Trophoblast cell (in vitro differentiated cells and primary cell): ENCODE results near the gene CCR2.

Experiments
- DNase-seq, 2 donors: peaks; one replicate each; pipeline ENCODE4 v3.0.0-alpha.2; 2016
- H2AFZ ChIP-seq: 2 replicates; pipeline ENCODE4 v1.6.1; 2013; ENCODE audit warnings: low read length, moderate library complexity, mild to moderate bottlenecking; ENCODE audit not compliant: insufficient read depth, poor library complexity
- H2AK5ac ChIP-seq: 2 replicates; pipeline ENCODE4 v1.6.1; 2013; ENCODE audit warnings: mild to moderate bottlenecking, low read length
- H2BK120ac ChIP-seq: 2 replicates; pipeline ENCODE4 v1.6.1; 2013; ENCODE audit warnings: low read length, mild to moderate bottlenecking, moderate library complexity; ENCODE audit not compliant: insufficient read depth, poor library complexity
- H2BK12ac ChIP-seq: 2 replicates; pipeline ENCODE4 v1.6.1; 2013; ENCODE audit warnings: mild to moderate bottlenecking, low read length, moderate library complexity
- H2BK5ac ChIP-seq: 2 replicates; pipeline ENCODE4 v1.6.1; 2013; ENCODE audit warnings: low read length, low read depth, moderate library complexity, mild to moderate bottlenecking; ENCODE audit not compliant: poor library complexity
- H3K14ac ChIP-seq: 2 replicates; pipeline ENCODE4 v1.6.1; 2013; ENCODE audit warnings: mild to moderate bottlenecking, low read length
- H3K18ac ChIP-seq: 2 replicates; pipeline ENCODE4 v1.6.1; 2013; ENCODE audit warnings: mild to moderate bottlenecking, low read length
- H3K23ac ChIP-seq: 2 replicates; pipeline ENCODE4 v1.6.1; 2013; ENCODE audit warnings: low read length
- H3K27ac ChIP-seq: 2 replicates; pipeline ENCODE4 v1.5.1; 2013; ENCODE audit warnings: low read depth, mild to moderate bottlenecking, inconsistent platforms, low read length, moderate library complexity
- H3K27me3 ChIP-seq: 2 replicates; pipeline ENCODE4 v1.6.1; 2013; ENCODE audit warnings: inconsistent platforms, mild to moderate bottlenecking, low read length, moderate library complexity; ENCODE audit not compliant: insufficient read depth
- H3K36me3 ChIP-seq, 2 experiments: 1 replicate in 1 of 2; 2 replicates in 1 of 2; pipeline ENCODE4 v1.6.1; 2013; ENCODE audit warnings: low read length in 2 of 2, mild to moderate bottlenecking in 2 of 2, moderate library complexity in 1 of 2; ENCODE audit not compliant: insufficient read depth in 2 of 2, control insufficient read depth in 1 of 2
- H3K4ac ChIP-seq: 2 replicates; pipeline ENCODE4 v1.6.1; 2013; ENCODE audit warnings: low read depth, mild to moderate bottlenecking, low read length, moderate library complexity
- H3K4me1 ChIP-seq, 2 experiments: 1 replicate in 1 of 2; 2 replicates in 1 of 2; pipeline ENCODE4 v1.6.1; 2013; ENCODE audit warnings: low read length in 2 of 2, mild to moderate bottlenecking in 2 of 2, moderate library complexity in 1 of 2; ENCODE audit not compliant: insufficient read depth in 2 of 2, control insufficient read depth in 1 of 2
- H3K4me2 ChIP-seq: 2 replicates; pipeline ENCODE4 v1.6.1; 2013; ENCODE audit warnings: inconsistent platforms, mild to moderate bottlenecking, low read length, moderate library complexity
- H3K4me3 ChIP-seq: 2 replicates; pipeline ENCODE4 v1.5.1; 2013; ENCODE audit warnings: mild to moderate bottlenecking, low read depth, low read length, inconsistent platforms
- H3K79me1 ChIP-seq: one replicate; pipeline ENCODE4 v1.6.1; 2013; ENCODE audit warnings: low read length
- H3K79me2 ChIP-seq: 2 replicates; pipeline ENCODE4 v1.6.1; 2013; ENCODE audit warnings: low read length, mild to moderate bottlenecking; ENCODE audit not compliant: control insufficient read depth, insufficient read depth, poor library complexity
- H3K9ac ChIP-seq: 2 replicates; pipeline ENCODE4 v1.6.1; 2013; ENCODE audit warnings: mild to moderate bottlenecking, low read length
- H3K9me3 ChIP-seq: 2 replicates; pipeline ENCODE4 v1.6.1; 2013; ENCODE audit warnings: low read depth, mild to moderate bottlenecking, control low read depth, inconsistent platforms, low read length; ENCODE audit not compliant: insufficient read depth
- H4K12ac ChIP-seq: 2 replicates; pipeline ENCODE4 v1.6.1; 2013; ENCODE audit warnings: low read depth, mild to moderate bottlenecking, low read length, moderate library complexity
- H4K8ac ChIP-seq: 2 replicates; pipeline ENCODE4 v1.6.1; 2013; ENCODE audit warnings: low read depth, mild to moderate bottlenecking, low read length, moderate library complexity
- H4K91ac ChIP-seq: one replicate; pipeline ENCODE4 v1.6.1; 2013; ENCODE audit warnings: low read depth, mild to moderate bottlenecking, low read length, moderate library complexity
- WGBS: extraction: QIAGEN DNeasy Blood & Tissue Kit; methylation state at CpG from one replicate; pipeline ENCODE4 v1.1.7; 2013; ENCODE audit warnings: missing lambda C conversion rate; ENCODE audit not compliant: insufficient read length, insufficient coverage; ENCODE audit errors: extremely low coverage; 5-methylcytosine and 5-hydroxymethylcytosine counted together

The CCR2 gene

GRCh38 chr3:46378426-46378942, 24.6 kb downstream of the CCR2 start:
- Histone ChIP-seq H3K79me1 (no peaks in the 10 kb centered on the region), H3K4ac (no peak overlapping the region), H3K4me3 (no peak overlapping the region), H2AFZ (no peak overlapping the region), H3K27ac (no peak overlapping the region), H3K18ac (no peak overlapping the region), H2AK5ac (no peak overlapping the region), H3K27me3 (no peaks in the 10 kb centered on the region), H4K8ac (no peak overlapping the region), H3K9ac (no peak overlapping the region), H3K4me1 (peaks cover 0 to 1% of the 10 kb centered on the region in 2 experiments), H3K4me2 (no peak overlapping the region), H3K9me3 (peaks cover 2% of the 10 kb centered on the region), H2BK120ac (no peak overlapping the region), H2BK5ac (no peak overlapping the region), H3K36me3 (no peaks in the 10 kb centered on the region), H3K23ac (no peak overlapping the region), H4K12ac (no peak overlapping the region), H3K79me2 (no peaks in the 10 kb centered on the region), H2BK12ac (no peak overlapping the region), H4K91ac (no peak overlapping the region), H3K14ac (no peak overlapping the region)
- WGBS: no CpG with 5 or more reads among the region's 8 CpGs
- DNase-seq: peak; percentile 73 to 90

- H3K4me1 ChIP-seq: peaks cover 3 to 5% of the 10 kb centered on the region in 2 experiments
- DNase-seq: no peak
- H3K79me2 ChIP-seq: no peaks in the 10 kb centered on the region
- no peak overlapping the region for H3K4ac ChIP-seq
- no peak overlapping the region for H3K23ac ChIP-seq
- no peak overlapping the region for H3K18ac ChIP-seq
- H2BK5ac ChIP-seq: no peak overlapping the region
- no peak overlapping the region for H3K14ac ChIP-seq
- no peaks in the 10 kb centered on the region for H3K27me3 ChIP-seq
- H3K4me2 ChIP-seq: no peak overlapping the region
- no peak overlapping the region for H2BK12ac ChIP-seq
- no peak overlapping the region for H3K9ac ChIP-seq
- no peak overlapping the region for H2BK120ac ChIP-seq
- no peak overlapping the region for H2AFZ ChIP-seq
- no peak overlapping the region for H4K12ac ChIP-seq
- WGBS: no CpG with 5 or more reads among the region's 8 CpGs
- H3K9me3 ChIP-seq: no peaks in the 10 kb centered on the region
- no peak overlapping the region for H4K91ac ChIP-seq
- H3K79me1 ChIP-seq: no peaks in the 10 kb centered on the region
- H2AK5ac ChIP-seq: no peak overlapping the region
- H3K27ac ChIP-seq: no peak overlapping the region
- no peaks in the 10 kb centered on the region for H3K36me3 ChIP-seq
- H4K8ac ChIP-seq: no peak overlapping the region
- no peak overlapping the region for H3K4me3 ChIP-seq
Observed at GRCh38 chr3:46380471-46381221, 26.7 kb downstream of the CCR2 start.

- Histone ChIP-seq H3K4ac (no peak overlapping the region), H2AK5ac (no peak overlapping the region), H4K8ac (no peak overlapping the region), H3K18ac (no peak overlapping the region), H2BK120ac (no peak overlapping the region), H3K79me2 (no peaks in the 10 kb centered on the region), H3K4me2 (no peak overlapping the region), H3K14ac (no peak overlapping the region), H3K27me3 (no peaks in the 10 kb centered on the region), H3K27ac (no peak overlapping the region), H2BK12ac (no peak overlapping the region), H3K9ac (no peak overlapping the region), H3K4me3 (no peak overlapping the region), H3K36me3 (no peaks in the 10 kb centered on the region), H2AFZ (no peak overlapping the region), H3K4me1 (peaks cover 5 to 8% of the 10 kb centered on the region in 2 experiments), H2BK5ac (no peak overlapping the region), H3K9me3 (no peaks in the 10 kb centered on the region), H3K23ac (no peak overlapping the region), H3K79me1 (no peaks in the 10 kb centered on the region), H4K12ac (no peak overlapping the region), H4K91ac (no peak overlapping the region)
- WGBS: no CpG with 5 or more reads among the region's 3 CpGs
- DNase-seq: no peak
Observed at GRCh38 chr3:46381625-46382024, 27.7 kb downstream of the CCR2 start.

- H3K9ac ChIP-seq: no peak overlapping the region
- no peak overlapping the region for H4K8ac ChIP-seq
- DNase-seq: no peak
- WGBS: no CpG with 5 or more reads among the region's 6 CpGs
- no peak overlapping the region for H3K4me2 ChIP-seq
- no peak overlapping the region for H3K23ac ChIP-seq
- H2BK12ac ChIP-seq: no peak overlapping the region
- no peak overlapping the region for H4K91ac ChIP-seq
- no peak overlapping the region for H2BK5ac ChIP-seq
- no peak overlapping the region for H3K4me3 ChIP-seq
- no peak overlapping the region for H3K4ac ChIP-seq
- no peaks in the 10 kb centered on the region for H3K27me3 ChIP-seq
- no peaks in the 10 kb centered on the region for H3K79me2 ChIP-seq
- H3K36me3 ChIP-seq: no peaks in the 10 kb centered on the region
- no peak overlapping the region for H3K14ac ChIP-seq
- no peaks in the 10 kb centered on the region for H3K9me3 ChIP-seq
- H3K18ac ChIP-seq: no peak overlapping the region
- H3K4me1 ChIP-seq: peaks cover 5 to 8% of the 10 kb centered on the region in 2 experiments
- H4K12ac ChIP-seq: no peak overlapping the region
- no peak overlapping the region for H3K27ac ChIP-seq
- no peaks in the 10 kb centered on the region for H3K79me1 ChIP-seq
- H2AFZ ChIP-seq: no peak overlapping the region
- no peak overlapping the region for H2AK5ac ChIP-seq
- no peak overlapping the region for H2BK120ac ChIP-seq
Observed at GRCh38 chr3:46383211-46383950, 29.5 kb downstream of the CCR2 start.
